AG20443 (cell line): ENCODE measurements around the gene SSBP2.

ENCODE experiments used
- DNase-seq: peaks from one replicate; pipeline ENCODE4 v3.0.0; 2012; ENCODE audit warnings: low spot score, mixed read lengths

SSBP2 gene

GRCh38 chr5:81766611-81767010 is 15.7 kb upstream of the SSBP2 start:
- DNase-seq: no peak

- no peak for DNase-seq
Observed at GRCh38 chr5:81763294-81763928, 12.5 kb upstream of the SSBP2 start.

- DNase-seq: no peak
Observed at GRCh38 chr5:81762853-81763252, 12.0 kb upstream of the SSBP2 start.

GRCh38 chr5:81762401-81762800 is 11.5 kb upstream of the SSBP2 start:
- no peak for DNase-seq

GRCh38 chr5:81761970-81762369 is 11.1 kb upstream of the SSBP2 start:
- no peak for DNase-seq

GRCh38 chr5:81761270-81761669 is 10.4 kb upstream of the SSBP2 start:
- DNase-seq: no peak

GRCh38 chr5:81760521-81760920 is 9.6 kb upstream of the SSBP2 start:
- no peak for DNase-seq

- no peak for DNase-seq
Observed at GRCh38 chr5:81759632-81760005, 8.7 kb upstream of the SSBP2 start.

- DNase-seq: no peak
Observed at GRCh38 chr5:81757404-81757803, 6.5 kb upstream of the SSBP2 start.

- no peak for DNase-seq
Observed at GRCh38 chr5:81756016-81756415, 5.1 kb upstream of the SSBP2 start.

GRCh38 chr5:81755320-81755719 is 4.4 kb upstream of the SSBP2 start:
- DNase-seq: peak; percentile 80

GRCh38 chr5:81754621-81755020 is 3.7 kb upstream of the SSBP2 start:
- DNase-seq: no peak

- DNase-seq: no peak
Observed at GRCh38 chr5:81753429-81753828, 2.5 kb upstream of the SSBP2 start.

GRCh38 chr5:81752644-81752963 is 1.7 kb upstream of the SSBP2 start:
- DNase-seq: no peak

GRCh38 chr5:81751836-81752643 is 1.1 kb upstream of the SSBP2 start:
- peak; percentile 27 for DNase-seq

GRCh38 chr5:81750308-81751008 is 439 bp downstream of the SSBP2 start:
- DNase-seq: peak; percentile 63

- peak; percentile 24 for DNase-seq
Observed at GRCh38 chr5:81749561-81750307, 1.2 kb downstream of the SSBP2 start.

GRCh38 chr5:81749192-81749560 is 1.7 kb downstream of the SSBP2 start:
- no peak for DNase-seq

GRCh38 chr5:81748556-81748955 is 2.3 kb downstream of the SSBP2 start:
- DNase-seq: no peak

GRCh38 chr5:81747030-81747429 is 3.9 kb downstream of the SSBP2 start:
- DNase-seq: no peak

- no peak for DNase-seq
Observed at GRCh38 chr5:81740758-81741157, 10.1 kb downstream of the SSBP2 start.

GRCh38 chr5:81739291-81739690 is 11.6 kb downstream of the SSBP2 start:
- no peak for DNase-seq

GRCh38 chr5:81729276-81729675 is 21.6 kb downstream of the SSBP2 start:
- DNase-seq: no peak
